HG03045 (cell line): Measurements from ENCODE around the gene FOXQ1.
"Not testable (repeated sequence)": the region's sequence is repeated elsewhere in the genome, so short reads cannot be mapped to it uniquely, and the experiment has no call there.

Experiments used
- ATAC-seq: cut with Tn5 transposase; IDR thresholded peaks from one replicate; pipeline ENCODE4 v1.9.1; 2021; ENCODE audit warnings: mild to moderate bottlenecking, moderate library complexity; ENCODE audit not compliant: unreplicated experiment

Gene FOXQ1

DNA sequence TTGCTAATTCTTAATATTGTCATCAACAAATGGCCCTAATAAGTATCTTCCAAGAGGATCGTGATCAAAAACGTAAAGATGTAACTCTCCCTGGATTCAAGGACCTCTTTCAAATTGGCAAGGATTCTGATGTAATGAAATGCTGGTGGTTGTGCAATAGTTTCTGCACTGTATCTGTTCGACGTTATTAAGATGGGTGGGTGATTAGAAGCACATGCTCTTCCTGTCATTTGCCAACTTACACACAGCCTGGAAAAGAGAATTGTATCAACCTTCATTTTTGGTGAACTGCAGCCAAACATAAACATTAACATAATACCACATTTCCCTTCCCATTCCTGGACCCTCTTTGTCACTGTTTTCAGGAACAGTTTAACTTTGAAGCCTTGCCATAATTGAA, 9.8 kb downstream of the FOXQ1 start:
- ATAC-seq = no peak

- ATAC-seq = no peak
Measured at GRCh38 chr6:1322156-1322555, 10.3 kb downstream of the FOXQ1 start.

DNA sequence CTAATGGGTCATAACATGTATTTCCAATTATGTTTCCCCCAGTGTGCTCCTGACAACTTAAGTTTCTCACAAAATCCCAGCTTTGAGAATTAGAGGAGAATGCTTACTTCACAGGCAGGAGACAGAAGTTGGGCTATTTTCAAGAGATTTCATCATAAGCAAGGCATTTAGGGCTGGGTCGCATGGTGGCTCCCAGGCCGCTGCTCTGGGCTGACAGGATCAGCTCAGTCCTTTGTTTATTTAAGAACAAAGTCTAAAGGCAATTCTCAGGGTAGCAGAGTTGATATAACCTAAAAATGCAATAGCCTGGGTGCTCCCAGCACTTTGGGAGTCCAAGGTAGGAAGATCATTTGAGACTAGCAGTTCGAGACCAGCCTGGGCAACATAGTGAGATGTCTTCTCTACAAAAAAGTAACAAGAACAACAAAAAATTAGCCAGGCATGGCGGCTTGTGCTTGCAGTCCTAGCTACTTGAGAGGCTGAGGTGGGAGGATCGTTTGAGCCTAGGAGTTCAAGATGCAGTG, 10.9 kb downstream of the FOXQ1 start:
- no peak for ATAC-seq

GRCh38 chr6:1324936-1325335, 13.0 kb downstream of the FOXQ1 start:
- ATAC-seq = no peak

DNA sequence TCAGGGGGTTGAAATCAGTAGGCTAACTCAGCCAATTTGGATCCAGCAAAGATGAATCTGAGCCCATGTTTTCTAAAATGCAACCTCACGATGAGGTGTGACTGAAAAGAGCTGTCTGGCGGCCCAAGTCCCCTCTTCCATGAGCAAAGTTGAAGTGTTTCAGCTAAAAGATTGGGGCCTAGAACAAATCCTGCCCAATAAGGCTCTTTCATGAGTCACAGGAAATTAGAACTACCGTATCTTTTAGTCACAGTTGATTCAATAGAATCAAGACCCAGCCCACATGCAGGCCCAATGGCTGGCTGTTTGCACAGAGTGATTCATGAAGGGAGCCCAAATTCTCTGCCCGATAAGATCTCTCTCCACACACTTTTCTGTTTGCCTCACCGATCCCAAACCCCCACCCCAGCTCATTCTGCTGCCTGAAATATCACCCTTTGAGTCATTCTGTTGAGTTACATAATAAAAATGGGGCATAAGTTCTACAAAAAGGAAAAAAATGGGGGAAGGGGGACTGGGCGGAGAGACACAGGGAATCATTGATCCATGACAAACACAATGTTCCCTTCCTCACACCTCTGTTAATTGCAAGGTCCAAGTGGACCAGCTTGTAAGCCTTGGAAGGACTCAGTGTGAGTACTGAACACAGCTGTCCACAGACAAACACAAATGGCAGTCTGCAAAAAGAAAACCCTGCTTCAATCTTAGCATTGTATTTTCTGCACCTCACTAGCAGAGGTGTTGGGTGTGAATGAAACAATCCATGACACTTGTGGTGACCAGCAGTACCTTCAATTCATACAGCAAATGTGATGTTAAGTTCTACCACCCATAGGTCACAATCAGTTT, 13.8 kb downstream of the FOXQ1 start:
- no peak for ATAC-seq

DNA sequence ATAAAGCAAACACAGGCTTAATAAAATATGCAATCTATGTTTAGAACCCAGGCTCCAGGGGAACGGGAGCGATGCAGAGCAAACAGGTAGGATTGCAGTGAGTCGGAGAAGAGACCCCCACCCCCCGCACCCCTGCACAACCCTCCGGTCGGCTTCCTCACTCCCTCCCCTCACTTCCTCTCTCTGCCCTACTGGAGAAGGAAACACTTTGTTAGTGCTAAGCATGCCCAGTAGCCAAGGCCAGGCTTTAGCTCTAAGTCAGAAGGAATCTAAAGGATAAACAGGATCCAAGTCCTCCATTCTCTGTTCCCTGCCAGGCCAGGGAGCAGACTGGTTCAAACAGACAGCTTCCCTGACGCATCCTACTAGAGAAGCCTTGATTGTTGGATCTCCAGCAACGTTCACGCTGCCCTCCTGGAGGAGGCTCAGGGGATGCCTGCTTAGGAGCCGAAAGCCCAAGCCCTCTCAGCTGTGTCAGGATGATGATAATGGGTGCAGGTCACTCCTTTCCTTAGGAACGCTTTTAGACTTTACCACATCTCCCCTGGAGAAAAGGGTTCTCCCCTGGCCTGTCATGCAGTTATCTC, 14.7 kb downstream of the FOXQ1 start:
- no peak for ATAC-seq

- ATAC-seq = no peak
Measured at GRCh38 chr6:1327630-1328029, 15.7 kb downstream of the FOXQ1 start.

GRCh38 chr6:1328129-1328800, 16.4 kb downstream of the FOXQ1 start:
- no peak for ATAC-seq

DNA sequence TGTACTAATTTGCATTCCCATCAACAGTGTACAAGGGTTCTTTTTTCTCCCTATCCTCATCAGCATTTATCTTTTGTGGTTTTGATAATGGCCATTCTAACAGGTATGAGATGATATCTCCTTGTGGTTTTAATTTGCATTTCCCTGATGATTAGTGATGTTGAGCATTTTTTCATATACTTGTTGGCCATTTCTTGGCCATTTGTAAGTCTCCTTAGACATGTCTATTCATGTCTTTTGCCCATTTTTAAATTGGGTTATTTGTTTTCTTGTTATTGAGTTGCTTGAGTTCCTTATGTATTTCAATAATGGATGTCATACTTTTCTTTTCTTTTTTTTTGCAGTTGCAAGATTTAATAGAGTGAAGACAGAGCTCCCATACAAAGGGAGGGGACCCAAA, 17.8 kb downstream of the FOXQ1 start:
- ATAC-seq = no peak

- ATAC-seq = no peak
Measured at GRCh38 chr6:1334684-1335083, 22.8 kb downstream of the FOXQ1 start.

- ATAC-seq = no peak
Measured at GRCh38 chr6:1335367-1336037, 23.6 kb downstream of the FOXQ1 start.

DNA sequence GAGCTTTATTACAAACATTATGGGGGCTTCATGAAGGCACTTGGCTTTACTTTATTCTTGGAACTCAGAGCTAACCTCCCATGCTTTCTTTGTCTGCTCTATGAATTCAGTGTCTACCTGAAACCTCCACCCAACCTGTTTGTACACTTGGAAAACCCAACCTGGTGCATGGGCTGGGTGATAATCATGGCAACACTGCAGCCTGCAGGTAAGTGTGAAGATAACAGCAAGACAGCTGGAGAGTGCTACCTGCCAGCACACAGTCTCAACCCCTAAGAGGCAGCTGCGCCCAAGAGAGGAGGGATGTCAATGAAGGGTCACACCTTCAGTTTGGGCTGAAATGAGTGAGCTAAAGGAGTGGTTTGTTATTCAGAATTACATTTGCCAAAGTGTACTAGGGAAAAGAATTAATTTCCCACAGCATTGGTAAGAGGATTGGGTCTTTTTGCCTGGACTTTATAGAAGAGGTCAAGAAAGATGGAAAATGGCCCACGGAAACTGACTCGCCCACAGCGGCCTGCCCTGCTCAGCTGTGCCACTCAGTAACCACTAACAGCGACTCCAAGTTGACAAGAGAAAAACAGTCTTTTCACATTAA, 24.4 kb downstream of the FOXQ1 start:
- ATAC-seq = no peak

GRCh38 chr6:1337791-1338190, 25.9 kb downstream of the FOXQ1 start:
- ATAC-seq = no peak

DNA sequence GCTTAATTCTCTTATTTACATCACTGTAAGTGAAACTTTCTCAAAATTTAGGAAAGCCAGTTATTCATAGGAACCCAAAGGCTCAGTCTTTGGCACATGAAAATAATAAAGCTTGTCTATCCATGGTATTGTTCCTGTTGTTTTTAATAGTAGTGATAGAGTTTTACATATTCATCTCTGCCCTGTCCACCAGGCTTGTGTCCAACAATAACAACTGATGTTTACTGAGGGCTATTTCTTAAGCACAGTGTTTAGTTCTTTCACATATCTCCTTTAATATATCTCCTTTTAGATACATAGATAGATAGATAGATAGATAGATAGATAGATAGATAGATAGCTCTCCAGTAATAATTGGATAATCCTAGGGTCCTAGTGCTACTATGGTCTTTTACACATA, 34.2 kb downstream of the FOXQ1 start:
- ATAC-seq = no peak

GRCh38 chr6:1346558-1347091, 34.7 kb downstream of the FOXQ1 start:
- ATAC-seq = no peak

GRCh38 chr6:1347161-1347560, 35.3 kb downstream of the FOXQ1 start:
- no peak for ATAC-seq

DNA sequence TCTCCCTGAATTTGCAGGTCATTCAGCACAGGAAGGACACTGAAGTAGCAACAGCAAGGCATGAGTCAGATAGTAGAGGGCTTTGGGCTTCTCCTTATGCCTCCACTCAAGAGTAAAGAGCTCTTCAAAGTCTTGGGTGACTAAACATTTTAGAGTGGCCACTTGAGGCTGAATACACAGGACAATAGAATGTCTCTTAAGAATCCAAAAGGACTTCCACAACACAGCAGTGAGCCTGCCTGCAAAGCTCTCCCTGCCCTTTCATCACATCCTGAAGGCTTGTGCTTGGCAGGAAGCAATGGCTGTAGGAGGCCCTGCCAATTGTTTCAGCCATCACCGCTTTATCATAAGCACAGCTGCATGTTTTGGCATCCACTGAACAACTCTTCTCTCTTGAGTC, 36.8 kb downstream of the FOXQ1 start:
- no peak for ATAC-seq

DNA sequence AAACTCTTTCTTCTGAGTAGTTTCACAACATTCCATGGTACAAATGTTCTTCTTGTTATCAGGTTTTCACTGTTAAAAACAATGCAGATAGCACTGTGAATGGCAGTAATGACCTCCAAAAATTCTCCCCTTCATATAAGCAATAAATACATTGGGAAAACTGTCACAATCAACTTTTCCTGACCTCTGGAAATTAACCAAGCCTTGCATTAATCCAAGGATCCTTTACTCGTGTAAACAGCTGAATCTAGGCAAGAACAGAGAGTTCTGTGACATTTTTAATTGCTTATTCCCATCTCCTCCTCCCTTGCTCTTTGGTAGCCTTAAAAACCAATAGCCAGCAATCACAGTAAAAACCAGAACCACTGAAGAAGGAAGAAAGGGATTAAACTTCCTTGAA, 37.8 kb downstream of the FOXQ1 start:
- ATAC-seq = no peak

GRCh38 chr6:1351381-1352008, 39.6 kb downstream of the FOXQ1 start:
- no peak for ATAC-seq

DNA sequence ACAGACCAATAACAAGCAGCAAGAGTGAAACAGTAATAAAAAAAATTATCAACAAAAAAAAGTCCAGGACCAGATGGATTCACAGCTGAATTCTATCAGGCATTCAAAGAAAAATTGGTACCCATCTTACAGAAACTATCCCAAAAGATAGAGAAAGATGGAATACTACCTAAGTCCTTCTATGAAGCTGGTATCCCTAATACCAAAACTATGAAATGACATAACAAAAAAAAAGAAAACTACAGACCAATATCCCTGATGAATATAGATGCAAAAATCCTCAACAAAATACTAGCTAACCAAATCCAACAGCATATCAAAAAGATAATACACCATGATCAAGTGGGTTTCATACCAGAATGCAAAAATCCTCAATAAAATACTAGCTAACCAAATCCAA, 43.2 kb downstream of the FOXQ1 start:
- ATAC-seq = not testable (repeated sequence)
